Activated CD8-positive, alpha-beta memory T cell treated with anti-CD3 and anti-CD28 coated beads for 4 hours (primary cell): ENCODE results near the gene MRPL9.
"Not testable (repeated sequence)": the region's sequence is repeated elsewhere in the genome, so short reads cannot be mapped to it uniquely, and the experiment has no call there.

ENCODE experiments used
- DNase-seq, 2 donors: peaks; one replicate each; pipeline ENCODE4 v3.0.0-alpha.2; 2020; ENCODE audit warnings: low read depth in 2 of 2

MRPL9 gene

DNA sequence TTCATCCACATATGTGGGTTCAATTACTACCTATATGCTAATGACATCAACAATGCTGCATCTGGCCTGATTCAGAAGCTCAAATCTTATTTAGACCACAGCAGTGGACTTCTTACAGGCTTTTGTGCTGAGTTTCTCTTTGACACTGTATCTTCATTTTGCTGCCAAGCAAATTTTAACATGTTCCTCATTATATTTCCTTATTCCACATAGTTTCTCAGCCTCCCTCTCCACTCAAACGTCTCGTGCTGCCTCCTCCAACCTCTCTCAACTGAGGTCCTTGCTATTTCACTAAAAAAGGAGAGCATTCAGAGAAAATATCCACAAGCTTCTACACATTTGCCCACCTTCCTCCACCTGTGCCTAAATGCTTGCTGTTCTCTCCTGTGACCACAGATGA lies 20.5 kb upstream of the MRPL9 start:
- DNase-seq, result no peak

GRCh38 chr1:151782741-151783140 lies 19.4 kb upstream of the MRPL9 start:
- DNase-seq, result no peak

- not testable (repeated sequence) for DNase-seq
Observed at GRCh38 chr1:151782026-151782425, 18.7 kb upstream of the MRPL9 start.

DNA sequence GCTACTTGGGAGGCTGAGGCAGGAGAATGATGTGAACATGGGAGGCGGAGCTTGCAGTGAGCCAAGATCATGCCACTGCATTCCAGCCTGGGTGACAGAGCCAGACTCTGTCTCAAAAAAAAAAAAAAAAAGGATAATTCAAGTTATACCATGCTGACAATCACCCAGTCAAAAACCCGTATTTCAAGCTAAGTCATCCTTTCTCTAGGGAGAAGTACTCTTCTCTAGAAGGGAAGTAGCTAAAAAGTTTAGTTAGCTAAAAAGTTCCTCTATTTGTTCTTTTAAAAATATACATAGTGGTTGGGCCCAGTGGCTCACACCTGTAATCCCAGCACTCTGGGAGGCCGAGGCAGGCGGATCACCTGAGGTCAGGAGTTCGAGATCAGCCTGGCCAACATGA lies 17.4 kb upstream of the MRPL9 start:
- DNase-seq, result not testable (repeated sequence)

GRCh38 chr1:151779852-151780251 lies 16.6 kb upstream of the MRPL9 start:
- no peak for DNase-seq

GRCh38 chr1:151777317-151777716 lies 14.0 kb upstream of the MRPL9 start:
- no peak for DNase-seq

GRCh38 chr1:151776665-151777062 lies 13.4 kb upstream of the MRPL9 start:
- DNase-seq, result no peak

GRCh38 chr1:151775894-151776664 lies 12.8 kb upstream of the MRPL9 start:
- DNase-seq, result no peak

GRCh38 chr1:151774256-151774922 lies 11.1 kb upstream of the MRPL9 start:
- DNase-seq, result no peak

GRCh38 chr1:151773702-151774101 lies 10.4 kb upstream of the MRPL9 start:
- DNase-seq, result no peak

- not testable (repeated sequence) for DNase-seq
Observed at GRCh38 chr1:151769270-151769669, 6.0 kb upstream of the MRPL9 start.

DNA sequence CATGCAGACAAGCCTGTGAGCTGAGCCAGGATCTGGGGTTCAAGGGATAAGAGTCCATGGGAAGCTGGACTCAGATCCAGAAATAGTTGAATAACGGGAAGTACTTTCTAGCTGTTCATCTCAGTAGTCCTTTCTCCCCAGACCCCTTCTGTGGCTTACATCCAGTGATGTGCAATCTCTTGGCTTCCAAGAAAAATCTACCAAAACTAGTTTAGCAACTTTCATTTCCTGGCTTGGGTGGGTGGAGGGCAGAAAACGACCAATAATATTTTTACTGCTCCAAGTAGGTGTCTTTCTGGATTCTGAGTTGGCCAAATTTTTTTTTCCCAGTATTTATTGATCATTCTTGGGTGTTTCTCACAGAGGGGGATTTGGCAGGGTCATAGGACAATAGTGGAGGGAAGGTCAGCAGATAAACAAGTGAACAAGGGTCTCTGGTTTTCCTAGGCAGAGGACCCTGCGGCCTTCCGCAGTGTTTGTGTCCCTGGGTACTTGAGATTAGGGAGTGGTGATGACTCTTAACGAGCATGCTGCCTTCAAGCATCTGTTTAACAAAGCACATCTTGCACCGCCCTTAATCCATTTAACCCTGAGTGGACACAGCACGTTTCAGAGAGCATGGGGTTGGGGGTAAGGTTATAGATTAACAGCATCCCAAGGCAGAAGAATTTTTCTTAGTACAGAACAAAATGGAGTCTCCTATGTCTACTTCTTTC lies 5.2 kb upstream of the MRPL9 start:
- DNase-seq, result not testable (repeated sequence)

DNA sequence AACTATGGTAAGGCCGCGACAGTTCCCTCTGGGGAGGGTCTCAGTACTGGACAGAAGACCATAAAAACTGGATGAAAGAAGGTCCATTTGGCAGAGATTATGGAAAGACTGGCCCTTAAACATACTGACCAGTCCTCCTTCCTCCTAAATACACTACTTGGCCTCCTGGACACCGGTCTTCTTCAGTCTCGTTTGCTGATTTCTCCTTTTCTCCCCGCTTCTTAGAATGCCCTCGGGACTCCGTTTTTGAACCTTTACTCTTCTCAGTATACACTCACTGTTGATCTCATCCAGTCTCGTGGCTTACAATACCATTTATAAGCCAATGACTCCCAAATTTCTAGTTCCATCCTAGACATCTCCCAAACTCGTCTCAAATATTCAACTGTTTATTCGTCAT lies 694 bp upstream of the MRPL9 start:
- no peak for DNase-seq

DNA sequence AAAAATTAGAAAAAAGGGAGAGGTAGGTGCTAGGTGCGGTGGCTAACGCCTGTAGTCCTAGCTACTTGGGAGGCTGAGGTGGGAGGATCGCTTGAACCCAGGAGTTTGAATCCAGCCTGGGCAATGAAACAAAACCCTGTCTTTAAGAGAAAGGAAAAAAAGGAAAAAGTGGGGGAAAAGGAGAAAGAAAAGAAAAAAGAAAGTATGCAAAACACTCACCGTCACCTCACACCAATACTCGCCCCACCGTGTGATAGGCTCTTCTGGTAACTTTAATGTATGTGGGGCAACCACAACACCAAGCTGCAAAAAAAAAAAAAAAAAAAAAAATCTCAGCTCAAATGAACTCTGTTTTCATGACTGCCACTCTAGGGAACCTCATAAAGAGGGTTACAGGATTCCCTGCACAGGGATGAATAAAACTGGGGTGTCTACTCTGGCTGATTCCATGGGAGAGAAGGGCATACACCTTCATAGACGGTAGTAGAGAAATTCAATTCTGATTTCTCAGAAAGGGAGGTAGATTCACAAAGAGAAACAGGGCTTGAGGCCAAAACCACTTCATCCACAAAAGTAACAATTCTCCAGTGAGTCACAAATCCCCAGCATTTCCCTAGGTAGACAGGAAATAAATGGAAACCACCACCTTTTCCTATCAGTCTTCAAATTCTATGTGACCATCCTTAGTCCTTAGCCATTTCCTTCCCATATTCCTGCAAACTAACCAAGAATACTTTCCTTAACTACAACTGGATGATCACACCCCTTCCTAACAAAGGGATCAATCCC lies 2.5 kb downstream of the MRPL9 start:
- no peak for DNase-seq

- no peak for DNase-seq
Observed at GRCh38 chr1:151759241-151759640, 4.1 kb downstream of the MRPL9 start.

GRCh38 chr1:151756291-151756690 lies 7.0 kb downstream of the MRPL9 start:
- no peak for DNase-seq

GRCh38 chr1:151741516-151741915 lies 21.8 kb downstream of the MRPL9 start:
- no peak for DNase-seq

DNA sequence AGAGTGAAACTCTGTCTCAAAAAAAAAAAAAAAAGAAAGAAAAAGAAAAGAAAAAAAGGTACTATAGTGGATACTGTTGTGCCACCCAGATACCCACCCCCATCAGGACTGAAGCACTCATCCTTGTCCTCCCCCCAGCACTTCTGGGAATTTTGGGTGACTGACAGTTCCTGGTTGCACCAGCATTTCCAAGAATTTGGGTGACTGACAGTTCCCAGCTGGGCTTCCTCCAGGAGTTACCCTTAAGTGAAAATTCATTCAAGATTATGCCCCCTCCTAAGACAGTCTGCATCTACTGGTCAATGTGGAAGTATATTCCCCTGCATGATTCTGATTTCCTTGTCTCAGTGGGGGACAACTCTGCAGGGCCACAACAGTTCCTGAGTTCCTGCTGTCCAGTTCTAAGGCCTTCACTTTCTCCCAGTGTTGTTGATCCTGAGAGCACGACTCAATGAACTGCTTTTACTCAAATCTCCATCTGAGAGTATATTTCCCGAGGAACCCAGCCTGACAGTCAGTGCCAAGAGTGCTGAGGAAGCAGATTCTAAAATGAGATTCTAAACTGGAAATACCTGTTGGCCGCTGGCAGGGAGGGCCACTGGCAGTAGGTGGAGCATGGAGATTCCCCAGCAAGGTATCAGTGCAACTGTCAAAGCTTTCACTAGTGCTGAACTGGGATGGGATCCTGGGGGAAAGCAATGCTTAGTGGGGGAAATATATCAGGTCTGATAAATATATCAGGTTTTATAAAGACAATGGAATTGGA lies 23.5 kb downstream of the MRPL9 start:
- no peak for DNase-seq

DNA sequence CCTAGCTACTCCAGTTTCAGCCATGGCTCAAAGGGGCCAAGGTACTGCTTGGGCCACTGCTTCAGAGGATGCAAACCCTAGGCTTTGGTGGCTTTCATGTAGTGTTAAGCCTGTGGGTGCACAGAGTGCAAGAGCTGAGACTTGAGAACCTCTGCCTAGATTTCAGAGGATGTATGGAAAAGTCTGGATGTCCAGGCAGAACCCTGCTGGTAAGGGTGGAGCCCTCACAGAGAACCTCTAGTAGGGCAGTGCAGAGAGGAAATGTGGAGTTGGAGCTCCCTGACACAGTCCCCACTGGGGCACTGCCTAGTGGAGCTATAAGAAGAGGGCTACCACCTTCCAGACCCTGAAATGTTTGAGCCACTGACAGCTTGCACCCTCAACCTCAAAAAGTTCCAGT lies 25.8 kb downstream of the MRPL9 start:
- DNase-seq, result no peak

DNA sequence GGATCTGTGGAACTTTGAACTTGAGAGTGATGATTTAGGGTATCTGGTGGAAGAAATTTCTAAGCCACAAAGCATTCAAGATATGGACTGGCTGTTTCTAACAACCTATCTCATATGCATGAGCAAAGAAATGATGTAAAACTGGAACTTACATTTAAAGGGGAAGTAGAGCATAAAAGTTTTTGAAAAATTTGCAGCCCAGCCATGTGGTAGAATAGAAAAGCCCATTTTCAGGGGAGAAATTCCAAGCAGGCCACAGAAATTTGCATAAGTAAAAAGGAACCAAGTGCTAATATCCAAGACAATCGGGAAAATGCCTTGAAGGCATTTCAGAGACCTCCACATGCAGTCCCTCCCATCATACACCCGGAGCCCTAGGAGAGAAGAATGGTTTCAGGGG lies 26.3 kb downstream of the MRPL9 start:
- DNase-seq, result no peak

GRCh38 chr1:151733995-151734394 lies 29.3 kb downstream of the MRPL9 start:
- DNase-seq, result not testable (repeated sequence)
